Retina (tissue), 1 donor: ENCODE measurements around the gene PHACTR2.
"Not testable (repeated sequence)": the region's sequence is repeated elsewhere in the genome, so short reads cannot be mapped to it uniquely, and the experiment has no call there.

Experiments
- DNase-seq: peaks from one replicate; pipeline ENCODE4 v3.0.0-alpha.2; 2016

PHACTR2 gene

GRCh38 chr6:143871202-143871730 is 193.5 kb downstream of the PHACTR2 start:
- not testable (repeated sequence) for DNase-seq

GRCh38 chr6:143872201-143872600 is 194.4 kb downstream of the PHACTR2 start:
- DNase-seq, result no peak

- DNase-seq, result not testable (repeated sequence)
Observed at GRCh38 chr6:143873600-143873999, 195.8 kb downstream of the PHACTR2 start.

GRCh38 chr6:143874503-143874902 is 196.7 kb downstream of the PHACTR2 start:
- DNase-seq, result not testable (repeated sequence)

- DNase-seq, result no peak
Observed at GRCh38 chr6:143877584-143878271, 200.0 kb downstream of the PHACTR2 start.

- no peak for DNase-seq
Observed at GRCh38 chr6:143878272-143878760, 200.6 kb downstream of the PHACTR2 start.

GRCh38 chr6:143880412-143880811 is 202.6 kb downstream of the PHACTR2 start:
- no peak for DNase-seq
